ENCODE results near the gene SFT2D1. TPM values are rescaled to one million over a fixed set of nuclear protein-coding genes. Genes with fewer than 3 reads are reported as not detected.

SFT2D1 gene
- 29.5 and 31.8 TPM in 2 replicates for total RNA-seq

GRCh38 chr6:166342349-166343149 is at the start of gene SFT2D1:
TSS of gene SFT2D1 (minus strand) at chr6:166342545. CDS start at chr6:166342481, 64 bp downstream.

GRCh38 chr6:166382933-166383801 is 40.8 kb upstream of the SFT2D1 start, which contains the start of gene MPC1:
TSS of gene MPC1 (minus strand) at chr6:166382940. CDS start at chr6:166382876, 64 bp downstream.

DNA sequence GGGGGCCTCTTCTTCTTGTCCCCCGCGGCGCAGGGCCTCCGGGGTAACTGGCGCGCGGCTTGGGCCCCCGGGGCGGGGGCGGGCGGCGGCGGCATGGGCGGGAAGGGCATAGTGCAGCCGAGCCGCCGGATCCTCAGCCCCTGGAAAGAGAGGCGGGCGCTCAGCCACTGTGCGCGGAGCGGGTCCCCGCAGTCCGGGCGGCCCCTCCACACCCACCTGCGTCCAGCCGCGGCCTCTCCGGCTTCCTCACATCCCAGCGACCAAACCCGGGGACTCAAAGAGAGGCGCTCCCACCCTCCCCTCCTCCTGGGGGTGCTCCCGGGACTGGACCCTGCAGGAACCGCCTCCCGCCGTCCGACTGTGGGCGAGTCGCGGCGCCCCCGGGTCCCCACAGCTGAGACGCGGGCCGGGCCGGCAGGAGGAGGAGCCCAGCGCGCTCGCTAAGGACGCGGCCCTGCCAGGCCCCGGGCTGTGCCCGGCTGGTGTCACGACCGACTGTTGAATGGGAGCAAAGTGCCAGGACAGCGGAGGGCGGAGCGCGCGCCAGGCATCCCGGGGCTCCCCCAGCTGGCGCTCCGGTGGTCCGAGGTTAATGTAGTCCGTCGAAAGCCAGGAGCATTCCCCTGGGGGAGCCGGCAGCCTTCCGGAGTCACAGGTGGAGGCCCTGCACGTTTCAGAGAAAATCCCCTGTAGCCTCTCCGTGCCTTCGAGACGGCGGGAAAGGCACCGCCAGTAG is 34.1 kb downstream of the SFT2D1 start, which contains the start of gene PRR18:
TSS of gene PRR18 (minus strand) at position 360 of the 736 bp plus-strand sequence. CDS start at position 110, 250 bp downstream.

Other genes with a start within 250 kb of the SFT2D1 start
- gene TBXT, start 174.7 kb downstream of the SFT2D1 start, total RNA-seq: not detected in 2 replicates
- gene PRR18, start 34.2 kb downstream of the SFT2D1 start, total RNA-seq: 0.13 TPM in 1 of 2 replicates, not detected in the other
- 33.5 and 38.0 TPM in 2 replicates for gene MPC1, start 40.4 kb upstream of the SFT2D1 start, total RNA-seq
- gene RAMACL, start 244.1 kb upstream of the SFT2D1 start, total RNA-seq: 7.5 and 7.7 TPM in 2 replicates

Data from articular chondrocyte of knee joint (primary cell).